Measurements from ENCODE around the gene LGMN.

Gene LGMN

GRCh38 chr14:92717571-92718042 is 30.8 kb downstream of the LGMN start:
- DNase-seq (ENCODE audit: insufficient read length, low spot score) (no peak), FAIRE-seq (peak; percentile 26)
- no peak for TF ChIP-seq PAX5 (IDR thresholded peaks at IDR 0.05; ENCODE audit: insufficient read depth, low read length, severe bottlenecking)
- no peak for TF ChIP-seq TAF1 (IDR thresholded peaks at IDR 0.05; ENCODE audit: low read depth, low read length)
- no peak for TF ChIP-seq POLR2AphosphoS5 (IDR thresholded peaks at IDR 0.05; ENCODE audit: low read depth, low read length)
- no peak for TF ChIP-seq POU2F2 (IDR thresholded peaks at IDR 0.05; ENCODE audit: low read depth, low read length)
- TF ChIP-seq SPI1 (IDR thresholded peaks at IDR 0.05; ENCODE audit: low read depth, low read length) = no peak
- TF ChIP-seq POLR2A (IDR thresholded peaks at IDR 0.05; ENCODE audit: low read depth, low read length) = no peak

- TF ChIP-seq SPI1 (IDR thresholded peaks at IDR 0.05; ENCODE audit: low read depth, low read length) (no peak), PAX5 (IDR thresholded peaks at IDR 0.05; ENCODE audit: insufficient read depth, low read length, severe bottlenecking) (no peak), TAF1 (IDR thresholded peaks at IDR 0.05; ENCODE audit: low read depth, low read length) (no peak)
- no peak for FAIRE-seq
- no peak for DNase-seq (ENCODE audit: insufficient read length, low spot score)
Observed at GRCh38 chr14:92716131-92716530, 32.3 kb downstream of the LGMN start.

- FAIRE-seq (peak; percentile 91), DNase-seq (ENCODE audit: insufficient read length, low spot score) (peak; percentile 71)
Observed at GRCh38 chr14:92714739-92715307, 33.6 kb downstream of the LGMN start.

- no peak for TF ChIP-seq POU2F2 (IDR thresholded peaks at IDR 0.05; ENCODE audit: low read depth, low read length)
- no peak for TF ChIP-seq PAX5 (IDR thresholded peaks at IDR 0.05; ENCODE audit: insufficient read depth, low read length, severe bottlenecking)
- no peak for TF ChIP-seq POLR2A (IDR thresholded peaks at IDR 0.05; ENCODE audit: low read depth, low read length)
- no peak for TF ChIP-seq TAF1 (IDR thresholded peaks at IDR 0.05; ENCODE audit: low read depth, low read length)
- TF ChIP-seq SPI1 (IDR thresholded peaks at IDR 0.05; ENCODE audit: low read depth, low read length) = no peak
- no peak for TF ChIP-seq POLR2AphosphoS5 (IDR thresholded peaks at IDR 0.05; ENCODE audit: low read depth, low read length)
- FAIRE-seq (no peak), DNase-seq (ENCODE audit: insufficient read length, low spot score) (no peak)
Observed at GRCh38 chr14:92712654-92713051, 35.8 kb downstream of the LGMN start.

GRCh38 chr14:92711976-92712653 is 36.3 kb downstream of the LGMN start:
- TF ChIP-seq POLR2AphosphoS5 (IDR thresholded peaks at IDR 0.05; ENCODE audit: low read depth, low read length) = no peak
- TF ChIP-seq SPI1 (IDR thresholded peaks at IDR 0.05; ENCODE audit: low read depth, low read length) = no peak
- no peak for TF ChIP-seq POLR2A (IDR thresholded peaks at IDR 0.05; ENCODE audit: low read depth, low read length)
- no peak for TF ChIP-seq PAX5 (IDR thresholded peaks at IDR 0.05; ENCODE audit: insufficient read depth, low read length, severe bottlenecking)
- no peak for TF ChIP-seq POU2F2 (IDR thresholded peaks at IDR 0.05; ENCODE audit: low read depth, low read length)
- no peak for TF ChIP-seq TAF1 (IDR thresholded peaks at IDR 0.05; ENCODE audit: low read depth, low read length)
- DNase-seq (ENCODE audit: insufficient read length, low spot score) (no peak), FAIRE-seq (no peak)

GRCh38 chr14:92710001-92710341 is 38.5 kb downstream of the LGMN start:
- DNase-seq (ENCODE audit: insufficient read length, low spot score) (no peak), FAIRE-seq (no peak)
- TF ChIP-seq TAF1 (IDR thresholded peaks at IDR 0.05; ENCODE audit: low read depth, low read length) (no peak), POLR2AphosphoS5 (IDR thresholded peaks at IDR 0.05; ENCODE audit: low read depth, low read length) (no peak), PAX5 (IDR thresholded peaks at IDR 0.05; ENCODE audit: insufficient read depth, low read length, severe bottlenecking) (no peak), POU2F2 (IDR thresholded peaks at IDR 0.05; ENCODE audit: low read depth, low read length) (no peak), SPI1 (IDR thresholded peaks at IDR 0.05; ENCODE audit: low read depth, low read length) (no peak), POLR2A (IDR thresholded peaks at IDR 0.05; ENCODE audit: low read depth, low read length) (no peak)

- TF ChIP-seq TAF1 (IDR thresholded peaks at IDR 0.05; ENCODE audit: low read depth, low read length) = no peak
- no peak for TF ChIP-seq POU2F2 (IDR thresholded peaks at IDR 0.05; ENCODE audit: low read depth, low read length)
- no peak for TF ChIP-seq POLR2A (IDR thresholded peaks at IDR 0.05; ENCODE audit: low read depth, low read length)
- no peak for TF ChIP-seq POLR2AphosphoS5 (IDR thresholded peaks at IDR 0.05; ENCODE audit: low read depth, low read length)
- TF ChIP-seq SPI1 (IDR thresholded peaks at IDR 0.05; ENCODE audit: low read depth, low read length) = no peak
- no peak for TF ChIP-seq PAX5 (IDR thresholded peaks at IDR 0.05; ENCODE audit: insufficient read depth, low read length, severe bottlenecking)
- DNase-seq (ENCODE audit: insufficient read length, low spot score) (no peak), FAIRE-seq (no peak)
Observed at GRCh38 chr14:92709340-92710000, 39.0 kb downstream of the LGMN start.

- no peak for TF ChIP-seq POU2F2 (IDR thresholded peaks at IDR 0.05; ENCODE audit: low read depth, low read length)
- TF ChIP-seq TAF1 (IDR thresholded peaks at IDR 0.05; ENCODE audit: low read depth, low read length) = no peak
- no peak for TF ChIP-seq POLR2A (IDR thresholded peaks at IDR 0.05; ENCODE audit: low read depth, low read length)
- TF ChIP-seq SPI1 (IDR thresholded peaks at IDR 0.05; ENCODE audit: low read depth, low read length) = no peak
- no peak for TF ChIP-seq PAX5 (IDR thresholded peaks at IDR 0.05; ENCODE audit: insufficient read depth, low read length, severe bottlenecking)
- no peak for TF ChIP-seq POLR2AphosphoS5 (IDR thresholded peaks at IDR 0.05; ENCODE audit: low read depth, low read length)
- no peak for FAIRE-seq
- DNase-seq (ENCODE audit: insufficient read length, low spot score) = no peak
Observed at GRCh38 chr14:92706386-92706785, 42.0 kb downstream of the LGMN start.

GRCh38 chr14:92704821-92705220 is 43.6 kb downstream of the LGMN start:
- FAIRE-seq (no peak), DNase-seq (ENCODE audit: insufficient read length, low spot score) (no peak)
- TF ChIP-seq SPI1 (IDR thresholded peaks at IDR 0.05; ENCODE audit: low read depth, low read length) (no peak), POU2F2 (IDR thresholded peaks at IDR 0.05; ENCODE audit: low read depth, low read length) (0 out of 2 replicates have a peak, but pooled peaks have one; percentile 30)
